ENCODE results near the gene IL3.

IL3 gene

GRCh38 chr5:132060501-132061161 lies at the start of gene IL3:
Gene IL3, plus strand, starts transcription at chr5:132060655. Its CDS starts 52 bp downstream, at chr5:132060707.
- no peak for DNase-seq

- no peak for DNase-seq
These were observed 49.4 kb upstream of the IL3 start for GRCh38 chr5:132010989-132011621.

- peak; percentile 19 for DNase-seq
These were observed 48.7 kb upstream of the IL3 start, which contains the start of gene ACSL6 for GRCh38 chr5:132011622-132012343. Gene ACSL6, minus strand, starts transcription at chr5:132011658. Its CDS starts 105 bp downstream, at chr5:132011553.

- DNase-seq = peak; percentile 26
These were observed 48.0 kb upstream of the IL3 start for GRCh38 chr5:132012371-132013005.

- DNase-seq = no peak
These were observed 47.3 kb upstream of the IL3 start for GRCh38 chr5:132013006-132013689.

GRCh38 chr5:132013711-132014110 lies 46.7 kb upstream of the IL3 start:
- no peak for DNase-seq

- DNase-seq = no peak
These were observed 43.7 kb upstream of the IL3 start for GRCh38 chr5:132016721-132017250.

GRCh38 chr5:132017316-132017715 lies 43.1 kb upstream of the IL3 start:
- no peak for DNase-seq

GRCh38 chr5:132017738-132018625 lies 42.5 kb upstream of the IL3 start:
- DNase-seq = no peak

GRCh38 chr5:132019337-132019736 lies 41.1 kb upstream of the IL3 start:
- DNase-seq = no peak

- DNase-seq = no peak
These were observed 40.4 kb upstream of the IL3 start for GRCh38 chr5:132019857-132020555.

- no peak for DNase-seq
These were observed 39.7 kb upstream of the IL3 start for GRCh38 chr5:132020568-132021339.

GRCh38 chr5:132021654-132022053 lies 38.8 kb upstream of the IL3 start:
- no peak for DNase-seq

- DNase-seq = peak; percentile 6
These were observed 37.7 kb upstream of the IL3 start for GRCh38 chr5:132022737-132023136.

- DNase-seq = no peak
These were observed 37.0 kb upstream of the IL3 start for GRCh38 chr5:132023258-132024116.

- no peak for DNase-seq
These were observed 36.4 kb upstream of the IL3 start for GRCh38 chr5:132024117-132024435.

GRCh38 chr5:132024789-132025402 lies 35.6 kb upstream of the IL3 start:
- no peak for DNase-seq

GRCh38 chr5:132025403-132025971 lies 35.0 kb upstream of the IL3 start:
- no peak for DNase-seq
